Measurements from ENCODE around the gene ANKRD65. TPM values are rescaled to one million over a fixed set of nuclear protein-coding genes. Genes with fewer than 3 reads are reported as not detected.
"Not testable (repeated sequence)": the region's sequence is repeated elsewhere in the genome, so short reads cannot be mapped to it uniquely, and the experiment has no call there.

Gene ANKRD65
- total RNA-seq, 2 experiments from 2014 or later: not detected

GRCh38 chr1:1432951-1433803 is 12.1 kb upstream of the ANKRD65 start:
- no peaks in the 10 kb centered on the region for H3K9me3 Mint-ChIP-seq
- H3K4me3 Mint-ChIP-seq: peak overlapping the region; percentile 35
- DNase-seq: no peak
- ChIA-PET CTCF (interaction anchor here (0.8 to 1.6 kb wide), 3 partner anchors 34 to 72 kb away, joined by 3 to 5 read pairs (median 5); partner anchors contain the start of gene CCNL2), POLR2A (interaction anchor here (0.7 to 1.6 kb wide), 3 partner anchors 26 to 34 kb away, joined by 3 to 4 read pairs (median 3); partner anchors contain the start of genes CCNL2 and MRPL20)
- intact Hi-C loops (cut with micrococcal nuclease): no loop called here
- H3K27ac Mint-ChIP-seq: no peak overlapping the region
- H3K27me3 Mint-ChIP-seq: peaks cover 26% of the 10 kb centered on the region
- H3K36me3 Mint-ChIP-seq: no peaks in the 10 kb centered on the region
- H3K4me1 Mint-ChIP-seq (ENCODE audit: low read depth): peaks cover 14% of the 10 kb centered on the region

- DNase-seq: no peak
- POLR2A ChIA-PET: no interaction called here
- H3K36me3 Mint-ChIP-seq: no peaks in the 10 kb centered on the region
- H3K27me3 Mint-ChIP-seq: peaks cover 26% of the 10 kb centered on the region
- H3K4me3 Mint-ChIP-seq: no peak overlapping the region
- intact Hi-C loops (cut with micrococcal nuclease): no loop called here
- H3K9me3 Mint-ChIP-seq: no peaks in the 10 kb centered on the region
- peaks cover 14% of the 10 kb centered on the region for H3K4me1 Mint-ChIP-seq (ENCODE audit: low read depth)
- H3K27ac Mint-ChIP-seq: no peak overlapping the region
- CTCF ChIA-PET: interaction anchor here (1.6 kb wide), 1 partner anchor 33 kb away, joined by 5 read pairs; the partner anchor contains the start of gene CCNL2
Measured at GRCh38 chr1:1432274-1432950, 11.3 kb upstream of the ANKRD65 start.

DNA sequence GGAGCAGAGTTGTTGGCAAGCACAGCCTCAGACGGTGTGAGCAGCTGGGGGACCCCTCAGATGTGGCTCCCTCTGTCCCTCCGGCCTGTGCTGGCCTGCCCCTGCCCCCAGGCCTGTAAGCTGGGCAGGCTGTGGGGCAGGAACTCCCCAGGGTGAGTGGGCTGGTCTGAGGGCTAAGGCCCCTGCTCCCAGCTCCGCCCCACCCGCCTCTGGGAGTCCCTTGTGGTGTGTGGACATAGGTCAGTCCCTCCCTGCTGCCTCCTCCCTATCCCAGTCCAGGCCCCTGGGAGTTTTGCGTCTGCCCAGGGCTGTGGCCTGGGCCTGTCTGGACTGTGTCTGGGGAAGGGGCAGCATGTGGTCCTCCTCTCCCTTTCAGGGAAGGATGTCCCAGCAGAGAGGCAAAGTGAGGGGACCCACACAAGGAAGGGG is 10.8 kb upstream of the ANKRD65 start:
- no peak for DNase-seq
- no peak overlapping the region for H3K27ac Mint-ChIP-seq
- POLR2A ChIA-PET: no interaction called here
- H3K4me3 Mint-ChIP-seq: no peak overlapping the region
- no peaks in the 10 kb centered on the region for H3K9me3 Mint-ChIP-seq
- H3K36me3 Mint-ChIP-seq: no peaks in the 10 kb centered on the region
- H3K27me3 Mint-ChIP-seq: peaks cover 26% of the 10 kb centered on the region
- intact Hi-C loops (cut with micrococcal nuclease): no loop called here
- H3K4me1 Mint-ChIP-seq (ENCODE audit: low read depth): peaks cover 14% of the 10 kb centered on the region
- CTCF ChIA-PET: no interaction called here

GRCh38 chr1:1430992-1431844 is 10.1 kb upstream of the ANKRD65 start:
- H3K36me3 Mint-ChIP-seq: no peaks in the 10 kb centered on the region
- no peak for DNase-seq
- no peaks in the 10 kb centered on the region for H3K9me3 Mint-ChIP-seq
- ChIA-PET CTCF (interaction anchor here (0.8 to 3.1 kb wide), 2 partner anchors 10 to 42 kb away, joined by 3 to 10 read pairs; no protein-coding TSS in a partner anchor), POLR2A (no interaction called here)
- no peak overlapping the region for H3K27ac Mint-ChIP-seq
- H3K4me1 Mint-ChIP-seq (ENCODE audit: low read depth): peaks cover 13% of the 10 kb centered on the region
- peaks cover 25% of the 10 kb centered on the region for H3K27me3 Mint-ChIP-seq
- intact Hi-C loops (cut with micrococcal nuclease): no loop called here
- no peak overlapping the region for H3K4me3 Mint-ChIP-seq

- intact Hi-C loops (cut with micrococcal nuclease): no loop called here
- Mint-ChIP-seq H3K36me3 (no peaks in the 10 kb centered on the region), H3K4me3 (no peak overlapping the region), H3K4me1 (ENCODE audit: low read depth) (peaks cover 13% of the 10 kb centered on the region), H3K9me3 (no peaks in the 10 kb centered on the region), H3K27ac (no peak overlapping the region), H3K27me3 (peaks cover 27% of the 10 kb centered on the region)
- ChIA-PET POLR2A (no interaction called here), CTCF (interaction anchor here (0.7 to 3.1 kb wide), 3 partner anchors 11 to 74 kb away, joined by 3 to 10 read pairs (median 3); no protein-coding TSS in a partner anchor)
- no peak for DNase-seq
Measured at GRCh38 chr1:1430114-1430982, 9.3 kb upstream of the ANKRD65 start.

GRCh38 chr1:1429671-1430073 is 8.6 kb upstream of the ANKRD65 start:
- Mint-ChIP-seq H3K9me3 (no peaks in the 10 kb centered on the region), H3K4me3 (no peak overlapping the region), H3K36me3 (no peaks in the 10 kb centered on the region), H3K4me1 (ENCODE audit: low read depth) (peaks cover 8% of the 10 kb centered on the region), H3K27me3 (peaks cover 25% of the 10 kb centered on the region), H3K27ac (no peak overlapping the region)
- CTCF ChIA-PET: interaction anchor here (3.1 kb wide), 1 partner anchor 11 kb away, joined by 10 read pairs; no protein-coding TSS in a partner anchor
- intact Hi-C loops (cut with micrococcal nuclease): no loop called here
- POLR2A ChIA-PET: no interaction called here
- no peak for DNase-seq

GRCh38 chr1:1428967-1429366 is 7.9 kb upstream of the ANKRD65 start:
- intact Hi-C loops (cut with micrococcal nuclease); H3K4me3 Mint-ChIP-seq; H3K9me3 Mint-ChIP-seq; H3K4me1 Mint-ChIP-seq (ENCODE audit: low read depth); POLR2A ChIA-PET; H3K36me3 Mint-ChIP-seq; DNase-seq; H3K27ac Mint-ChIP-seq: not testable (repeated sequence)
- CTCF ChIA-PET: interaction anchor here (3.1 kb wide), 1 partner anchor 12 kb away, joined by 10 read pairs; no protein-coding TSS in a partner anchor
- H3K27me3 Mint-ChIP-seq: peaks cover 27% of the 10 kb centered on the region

GRCh38 chr1:1428174-1428573 is 7.1 kb upstream of the ANKRD65 start:
- H3K27ac Mint-ChIP-seq: no peak overlapping the region
- CTCF ChIA-PET: interaction anchor here (3.1 kb wide), 1 partner anchor 13 kb away, joined by 10 read pairs; no protein-coding TSS in a partner anchor
- peaks cover 24% of the 10 kb centered on the region for H3K27me3 Mint-ChIP-seq

DNA sequence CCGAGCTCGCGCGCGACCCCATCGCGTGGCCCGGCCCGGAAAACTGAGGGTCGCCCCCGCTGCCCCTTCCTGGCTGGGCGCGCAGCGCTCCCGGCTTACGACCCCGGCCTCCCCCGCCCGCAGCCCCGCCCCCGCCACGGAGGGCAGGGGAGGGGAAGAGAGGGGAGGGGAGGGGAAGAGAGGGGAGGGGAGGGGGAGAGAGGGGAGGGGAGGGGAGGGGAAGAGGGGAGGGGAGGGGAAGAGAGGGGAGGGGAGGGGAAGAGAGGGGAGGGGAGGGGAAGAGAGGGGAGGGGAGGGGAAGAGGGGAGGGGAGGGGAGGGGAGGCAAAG is 6.7 kb upstream of the ANKRD65 start:
- no peak for DNase-seq
- Mint-ChIP-seq H3K36me3 (no peaks in the 10 kb centered on the region), H3K27me3 (peaks cover 26% of the 10 kb centered on the region), H3K27ac (no peak overlapping the region), H3K4me3 (no peak overlapping the region), H3K4me1 (ENCODE audit: low read depth) (peaks cover 5% of the 10 kb centered on the region), H3K9me3 (no peaks in the 10 kb centered on the region)
- ChIA-PET CTCF (interaction anchor here (3.1 kb wide), 1 partner anchor 13 kb away, joined by 10 read pairs; no protein-coding TSS in a partner anchor), POLR2A (no interaction called here)
- intact Hi-C loops (cut with micrococcal nuclease): no loop called here

More at GRCh38 chr1:1428174-1428573, 7.1 kb upstream of the ANKRD65 start:
- peaks cover 5% of the 10 kb centered on the region for H3K4me1 Mint-ChIP-seq (ENCODE audit: low read depth)
- intact Hi-C loops (cut with micrococcal nuclease): no loop called here
- no peaks in the 10 kb centered on the region for H3K9me3 Mint-ChIP-seq
- no peak for DNase-seq
- no peak overlapping the region for H3K4me3 Mint-ChIP-seq
- no peaks in the 10 kb centered on the region for H3K36me3 Mint-ChIP-seq
- POLR2A ChIA-PET: no interaction called here

DNA sequence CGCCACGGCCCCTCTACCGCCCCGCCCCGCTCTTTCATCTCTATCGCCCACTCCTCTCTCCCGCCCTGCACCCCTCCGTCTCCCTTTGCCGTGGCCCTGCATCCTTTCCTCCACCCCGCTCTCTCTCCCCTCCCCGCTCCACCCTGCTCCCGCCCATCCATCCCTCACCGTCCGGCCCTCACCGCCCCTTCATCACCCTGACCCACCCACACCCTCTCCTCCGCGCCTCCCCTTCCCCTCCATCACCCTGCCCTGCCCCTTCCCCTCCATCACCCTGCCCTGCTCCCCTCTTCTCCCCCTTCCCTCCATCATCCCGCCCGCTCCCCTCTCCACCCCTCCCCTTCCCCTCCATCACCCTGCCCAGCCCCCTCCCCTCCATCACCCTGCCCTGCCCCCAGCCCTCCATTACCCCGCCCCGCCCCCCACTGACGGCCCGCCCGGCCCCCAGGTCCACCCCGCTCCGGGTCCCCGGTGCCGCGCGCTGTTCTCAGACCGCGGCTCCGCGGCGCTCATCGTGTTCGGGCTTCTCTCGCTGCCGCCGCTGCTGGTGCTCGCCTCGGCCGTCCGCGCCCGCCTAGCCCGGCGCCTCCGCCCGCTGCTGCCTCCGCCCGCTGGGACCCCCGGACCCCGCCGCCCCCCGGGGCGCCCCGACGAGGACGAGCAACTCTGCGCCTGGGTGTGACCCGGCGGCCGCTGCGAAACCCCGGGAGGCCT is 6.2 kb upstream of the ANKRD65 start:
- peaks cover 5% of the 10 kb centered on the region for H3K4me1 Mint-ChIP-seq (ENCODE audit: low read depth)
- no peak overlapping the region for H3K4me3 Mint-ChIP-seq
- H3K27me3 Mint-ChIP-seq: peaks cover 28% of the 10 kb centered on the region
- intact Hi-C loops (cut with micrococcal nuclease): no loop called here
- POLR2A ChIA-PET: no interaction called here
- no peak overlapping the region for H3K27ac Mint-ChIP-seq
- CTCF ChIA-PET: no interaction called here
- no peaks in the 10 kb centered on the region for H3K9me3 Mint-ChIP-seq
- no peaks in the 10 kb centered on the region for H3K36me3 Mint-ChIP-seq
- DNase-seq: no peak
